H1 (cell line): Measurements from ENCODE around the gene GNAI1. TPM values are rescaled to one million over a fixed set of nuclear protein-coding genes. Genes with fewer than 3 reads are reported as not detected.

Experiments
- CTCF ChIA-PET: fragments of 300-600 bp; sonication (Branson Sonifier 250); formaldehyde crosslinking; loops from one replicate; lab custom pipeline; 2021; ENCODE audit not compliant: partially characterized antibody; lab: Charles Lee
- POLR2A ChIA-PET: fragments of 300-600 bp; sonication (Branson Sonifier 250); formaldehyde crosslinking; loops from one replicate; lab custom pipeline; 2021; ENCODE audit warnings: inconsistent platforms; ENCODE audit not compliant: partially characterized antibody; lab: Charles Lee
- DNase-seq, 2 experiments: peaks; one replicate each; pipeline versions ENCODE4 v3.0.0 to v3.0.0-alpha.2; 2010 to 2022; ENCODE audit warnings: low spot score in 2 of 2, low read depth in 1 of 2, mixed read lengths in 1 of 2
- FAIRE-seq: peaks from 2 replicates; lab custom pipeline; 2011; peaks lifted over from hg19 to GRCh38; lab: Jason Lieb, UNC
- H2AFZ ChIP-seq: 2 replicates; pipeline ENCODE4 v1.8.1; 2012; ENCODE audit warnings: low read length, inconsistent platforms
- H2AK5ac ChIP-seq: 2 replicates; pipeline ENCODE4 v1.6.1; 2013; ENCODE audit warnings: low read depth, low read length
- H2BK120ac ChIP-seq: replicated peaks from 2 replicates; pipeline ENCODE3; 2013; ENCODE audit warnings: low read depth, low read length, inconsistent platforms
- H2BK12ac ChIP-seq: 2 replicates; pipeline ENCODE4 v1.6.1; 2013; ENCODE audit warnings: low read depth, low read length
- H2BK15ac ChIP-seq: 2 replicates; pipeline ENCODE4 v1.6.1; 2013; ENCODE audit warnings: low read length
- H2BK20ac ChIP-seq: 2 replicates; pipeline ENCODE4 v1.6.1; 2013; ENCODE audit warnings: low read length
- H2BK5ac ChIP-seq: 2 replicates; pipeline ENCODE4 v1.6.1; 2013; ENCODE audit warnings: low read depth, low read length
- H3K14ac ChIP-seq: 2 replicates; pipeline ENCODE4 v1.6.1; 2013; ENCODE audit warnings: inconsistent platforms; ENCODE audit not compliant: insufficient read length
- H3K18ac ChIP-seq: 2 replicates; pipeline ENCODE4 v1.6.1; 2013; ENCODE audit warnings: low read length; ENCODE audit errors: extremely low read depth
- H3K23ac ChIP-seq: 2 replicates; pipeline ENCODE4 v1.6.1; 2013; ENCODE audit warnings: inconsistent platforms; ENCODE audit not compliant: insufficient read length
- H3K23me2 ChIP-seq: 2 replicates; pipeline ENCODE4 v1.6.1; 2013; ENCODE audit warnings: low read depth, low read length
- H3K27ac ChIP-seq: 2 replicates; pipeline ENCODE4 v1.6.1; 2011; ENCODE audit warnings: low read depth, low read length, inconsistent platforms
- H3K27me3 ChIP-seq, 4 experiments: replicated peaks in 1 of 4; 1 replicate in 1 of 4; 2 replicates in 3 of 4; pipeline versions ENCODE4 v1.6.1 to v1.8.1; 2011 to 2013; ENCODE audit warnings: low read length in 3 of 4, mild to moderate bottlenecking in 3 of 4, inconsistent platforms in 2 of 4, mixed read lengths in 2 of 4, moderate library complexity in 1 of 4; ENCODE audit not compliant: control insufficient read depth in 3 of 4, insufficient read depth in 3 of 4; ENCODE audit errors: extremely low read depth in 1 of 4
- H3K36me3 ChIP-seq, 4 experiments: 2 replicates each; pipeline versions ENCODE4 v1.6.1 to v1.8.1; 2011 to 2013; ENCODE audit warnings: mild to moderate bottlenecking in 4 of 4, low read length in 3 of 4, moderate library complexity in 2 of 4, control low read depth in 1 of 4, inconsistent platforms in 1 of 4; ENCODE audit not compliant: insufficient read depth in 4 of 4, control insufficient read depth in 2 of 4
- H3K4ac ChIP-seq: replicated peaks from 2 replicates; pipeline ENCODE3; 2013; ENCODE audit warnings: low read length, low read depth, mixed read lengths, inconsistent platforms; ENCODE audit not compliant: insufficient read length
- H3K4me1 ChIP-seq, 4 experiments: replicated peaks in 1 of 4; 1 replicate in 1 of 4; 2 replicates in 3 of 4; pipeline versions ENCODE4 v1.6.1 to v1.8.1; 2011 to 2013; ENCODE audit warnings: low read length in 3 of 4, inconsistent platforms in 2 of 4, mixed read lengths in 1 of 4; ENCODE audit not compliant: insufficient read depth in 4 of 4, control insufficient read depth in 3 of 4
- H3K4me2 ChIP-seq, 2 experiments: 2 replicates each; pipeline versions ENCODE4 v1.6.1 to v1.8.1; 2011 to 2013; ENCODE audit warnings: low read depth in 2 of 2, low read length in 2 of 2, control low read depth in 1 of 2, inconsistent platforms in 1 of 2, mild to moderate bottlenecking in 1 of 2; ENCODE audit not compliant: insufficient read depth in 1 of 2
- H3K4me3 ChIP-seq, 4 experiments: fragments of 200-600, 300-600 bp in 1 of 4; sonication (generic), shearing (Covaris generic), sonication (Bioruptor Twin) in 1 of 4; 2 replicates each; pipeline versions ENCODE4 v1.5.1 to v1.8.1; 2011 to 2016; ENCODE audit warnings: low read length in 4 of 4, low read depth in 3 of 4, control low read depth in 2 of 4, inconsistent platforms in 2 of 4, mild to moderate bottlenecking in 2 of 4, mixed read lengths in 1 of 4, moderate library complexity in 1 of 4; ENCODE audit not compliant: insufficient read depth in 2 of 4; ENCODE audit errors: extremely low read depth in 1 of 4
- H3K56ac ChIP-seq: replicated peaks from 2 replicates; pipeline ENCODE3; 2013; ENCODE audit warnings: low read depth, mild to moderate bottlenecking, mixed read lengths, low read length, inconsistent platforms; ENCODE audit not compliant: insufficient read length
- H3K79me1 ChIP-seq: 2 replicates; pipeline ENCODE4 v1.6.1; 2013; ENCODE audit warnings: low read depth, low read length, control low read depth
- H3K79me2 ChIP-seq, 2 experiments: 2 replicates each; pipeline versions ENCODE4 v1.6.1 to v1.8.1; 2012 to 2013; ENCODE audit warnings: low read length in 2 of 2, mild to moderate bottlenecking in 2 of 2, inconsistent platforms in 1 of 2; ENCODE audit not compliant: insufficient read depth in 2 of 2, control insufficient read depth in 1 of 2
- H3K9ac ChIP-seq, 4 experiments: replicated peaks in 1 of 4; 1 replicate in 1 of 4; 2 replicates in 3 of 4; pipeline versions ENCODE4 v1.6.1 to v1.8.1; 2011 to 2013; ENCODE audit warnings: low read depth in 3 of 4, low read length in 3 of 4, control low read depth in 2 of 4, mild to moderate bottlenecking in 2 of 4, moderate library complexity in 2 of 4, inconsistent platforms in 1 of 4; ENCODE audit errors: extremely low read depth in 1 of 4
- H3K9me3 ChIP-seq, 2 experiments: 2 replicates each; pipeline versions ENCODE4 v1.6.1 to v1.8.1; 2012 to 2013; ENCODE audit warnings: mild to moderate bottlenecking in 2 of 2, moderate library complexity in 2 of 2, control low read depth in 1 of 2, inconsistent platforms in 1 of 2, low read depth in 1 of 2, low read length in 1 of 2, mixed read lengths in 1 of 2; ENCODE audit not compliant: insufficient read depth in 2 of 2
- H4K20me1 ChIP-seq, 2 experiments: replicated peaks in 1 of 2; 2 replicates each; pipeline versions ENCODE3 to v1.8.1; 2011 to 2013; ENCODE audit warnings: inconsistent platforms in 2 of 2, low read length in 2 of 2, mild to moderate bottlenecking in 1 of 2; ENCODE audit not compliant: insufficient read depth in 2 of 2, control insufficient read depth in 1 of 2
- H4K5ac ChIP-seq: 2 replicates; pipeline ENCODE4 v1.6.1; 2013; ENCODE audit warnings: low read length, low read depth, mixed read lengths, inconsistent platforms; ENCODE audit not compliant: insufficient read length
- H4K8ac ChIP-seq: 2 replicates; pipeline ENCODE4 v1.8.0; 2013; ENCODE audit warnings: mild to moderate bottlenecking, moderate library complexity, low read length, inconsistent platforms; ENCODE audit not compliant: insufficient read depth; ENCODE audit errors: extremely low read depth
- H4K91ac ChIP-seq: replicated peaks from 2 replicates; pipeline ENCODE3; 2013; ENCODE audit warnings: low read length, mixed read lengths, inconsistent platforms; ENCODE audit not compliant: insufficient read length
- BACH1 ChIP-seq: IDR thresholded peaks from 2 replicates; pipeline ENCODE4 v1.6.1; 2012; ENCODE audit warnings: low read length, improper control_type of control experiment
- CHD1 ChIP-seq: IDR thresholded peaks from 2 replicates; pipeline ENCODE4 v1.6.1; 2012; ENCODE audit warnings: low read depth, low read length, improper control_type of control experiment
- CREB1 ChIP-seq: IDR thresholded peaks from 2 replicates; pipeline ENCODE4 v1.6.1; 2012; ENCODE audit warnings: inconsistent platforms
- CTBP2 ChIP-seq: IDR thresholded peaks from 2 replicates; pipeline ENCODE4 v1.7.0; 2011; ENCODE audit warnings: borderline replicate concordance, mild to moderate bottlenecking, moderate library complexity, mixed read lengths, low read length; ENCODE audit not compliant: insufficient read depth, insufficient read length
- RAD21 ChIP-seq, 2 experiments: IDR thresholded peaks in 1 of 2; conservative IDR thresholded peaks in 1 of 2; 2 replicates each; pipeline ENCODE4 v1.6.1; 2011; ENCODE audit warnings: low read depth in 2 of 2, low read length in 2 of 2, improper control_type of control experiment in 1 of 2, inconsistent platforms in 1 of 2, mild to moderate bottlenecking in 1 of 2, moderate library complexity in 1 of 2
- SP1 ChIP-seq: IDR thresholded peaks from 2 replicates; pipeline ENCODE4 v1.6.1; 2011; ENCODE audit warnings: low read depth, low read length
- TAF1 ChIP-seq: IDR thresholded peaks from 2 replicates; pipeline ENCODE4 v1.6.1; 2011; ENCODE audit warnings: mild to moderate bottlenecking, low read depth, low read length
- WGBS, 2 experiments: shearing (Covaris generic) in 1 of 2; methylation state at CpG; one replicate each; pipeline versions ENCODE4 v1.1.6 to v1.1.7; 2013 to 2015; ENCODE audit warnings: low lambda C conversion rate in 2 of 2, mixed read lengths in 2 of 2, inconsistent platforms in 1 of 2, low coverage in 1 of 2, missing lambda C conversion rate in 1 of 2; ENCODE audit not compliant: insufficient replicate concordance in 2 of 2, insufficient coverage in 1 of 2, insufficient read length in 1 of 2; ENCODE audit errors: extremely low coverage in 1 of 2, missing lambda C conversion rate in 1 of 2; 5-methylcytosine and 5-hydroxymethylcytosine counted together
- polyA plus RNA-seq, 7 experiments: library from polyadenylated mRNA; depleted of rRNA in 3 of 7; stranded (reverse) in 5 of 7; unstranded in 2 of 7; fragments of >200 nt in 5 of 7; fragments of 200-250 nt in 2 of 7; gene quantifications; 1 replicate in 5 of 7; 2 replicates in 1 of 7; 4 replicates in 1 of 7; pipeline versions ENCODE4 v1.2.1 to v1.2.3, GENCODE V29; 2011 to 2013; ENCODE audit warnings: missing spikeins in 2 of 7, mixed read lengths in 2 of 7
- total RNA-seq: library from RNA; stranded (reverse); fragmentation: NEBNext Ultra II Directional; extraction: Animal tissue kit (Norgen Biotek cat#: 25700); gene quantifications from 2 replicates; pipeline ENCODE4 v1.2.1, GENCODE V29; 2021

GNAI1 gene
- total and polyA plus RNA-seq, 2 of the 8 experiments (the other 6 are each of a cell fraction or from before 2014, with no cell fraction given): 8.0 to 29.5 TPM

DNA sequence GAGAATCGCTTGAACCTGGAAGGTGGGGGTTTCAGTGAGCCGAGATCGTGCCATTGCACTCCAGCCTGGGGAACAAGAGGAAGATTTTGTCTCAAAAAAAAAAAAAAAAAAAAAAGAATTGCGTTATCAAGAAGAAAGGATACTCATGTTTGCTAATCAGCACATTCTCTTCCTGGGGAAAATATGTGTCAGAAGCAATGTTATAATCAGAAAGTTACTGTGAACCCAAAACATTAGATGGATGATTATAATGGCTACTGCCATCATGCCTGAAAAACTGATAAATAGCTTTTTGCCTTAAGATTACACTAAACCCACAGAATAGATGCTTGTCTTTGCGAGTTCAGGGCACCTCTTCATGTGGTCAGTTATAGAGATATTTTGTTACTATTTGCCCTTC lies 24.3 kb upstream of the GNAI1 start:
- Histone ChIP-seq H3K56ac (no peak overlapping the region), H2BK120ac (no peak overlapping the region), H4K5ac (no peak overlapping the region), H3K23ac (no peak overlapping the region), H3K36me3 (no peaks in the 10 kb centered on the region), H2BK15ac (no peak overlapping the region), H3K4me1 (peaks cover 0 to 4% (median 0%) of the 10 kb centered on the region in 4 experiments; a peak in 2 of 7 replicates), H3K14ac (no peak overlapping the region), H3K4me2 (no peak overlapping the region), H3K27me3 (no peaks in the 10 kb centered on the region), H3K9ac (no peak overlapping the region), H2BK20ac (no peak overlapping the region), H3K4me3 (no peak overlapping the region), H2BK5ac (no peak overlapping the region), H3K27ac (no peak overlapping the region), H3K23me2 (no peaks in the 10 kb centered on the region), H3K18ac (no peak overlapping the region), H4K91ac (no peak overlapping the region), H4K8ac (no peak overlapping the region), H4K20me1 (no peaks in the 10 kb centered on the region), H3K79me1 (no peaks in the 10 kb centered on the region), H3K4ac (no peak overlapping the region), H2AK5ac (no peak overlapping the region), H3K9me3 (no peaks in the 10 kb centered on the region), H3K79me2 (no peaks in the 10 kb centered on the region), H2AFZ (no peak overlapping the region), H2BK12ac (no peak overlapping the region)
- FAIRE-seq: no peak
- DNase-seq: no peak
- ChIA-PET CTCF (interaction anchor here (0.6 to 2.2 kb wide), 5 partner anchors 11 to 207 kb away, joined by 3 to 13 read pairs (median 3); no protein-coding TSS in a partner anchor), POLR2A (no interaction called here)
- WGBS, 2 experiments: 95% methylated on average over 4 of the region's 5 CpGs; no CpG with 5 or more reads in 1 of the 2 experiments
- TF ChIP-seq TAF1 (no peak), SP1 (no peak), BACH1 (no peak), CREB1 (no peak), RAD21 (IDR thresholded peaks at IDR 0.05 in 1 of 2, conservative IDR thresholded peaks at IDR 0.05 in 1 of 2; ENCODE audit: low read depth in 2 of 2, low read length in 2 of 2) (no peak), CHD1 (no peak), CTBP2 (no peak)
